Activated naive CD4-positive, alpha-beta T cell treated with anti-CD3 and anti-CD28 coated beads, Interleukin-2, amount 50 U/mL, for 24 hours (primary cell): ENCODE data around the gene HSPBAP1.

Experiments
- H3K27ac Mint-ChIP-seq: one replicate; pipeline ENCODE4 v1.8.0; 2021; ENCODE audit warnings: mild to moderate bottlenecking, mixed read lengths
- H3K27me3 Mint-ChIP-seq: one replicate; pipeline ENCODE4 v1.8.0; 2021; ENCODE audit warnings: mixed read lengths
- H3K36me3 Mint-ChIP-seq: one replicate; pipeline ENCODE4 v1.8.0; 2021; ENCODE audit warnings: mixed read lengths
- H3K4me1 Mint-ChIP-seq: one replicate; pipeline ENCODE4 v1.8.0; 2021; ENCODE audit warnings: mixed read lengths
- H3K4me3 Mint-ChIP-seq: one replicate; pipeline ENCODE4 v1.8.0; 2021; ENCODE audit warnings: mild to moderate bottlenecking, mixed read lengths
- H3K9me3 Mint-ChIP-seq: one replicate; pipeline ENCODE4 v1.8.0; 2021; ENCODE audit warnings: mixed read lengths

Gene HSPBAP1

DNA sequence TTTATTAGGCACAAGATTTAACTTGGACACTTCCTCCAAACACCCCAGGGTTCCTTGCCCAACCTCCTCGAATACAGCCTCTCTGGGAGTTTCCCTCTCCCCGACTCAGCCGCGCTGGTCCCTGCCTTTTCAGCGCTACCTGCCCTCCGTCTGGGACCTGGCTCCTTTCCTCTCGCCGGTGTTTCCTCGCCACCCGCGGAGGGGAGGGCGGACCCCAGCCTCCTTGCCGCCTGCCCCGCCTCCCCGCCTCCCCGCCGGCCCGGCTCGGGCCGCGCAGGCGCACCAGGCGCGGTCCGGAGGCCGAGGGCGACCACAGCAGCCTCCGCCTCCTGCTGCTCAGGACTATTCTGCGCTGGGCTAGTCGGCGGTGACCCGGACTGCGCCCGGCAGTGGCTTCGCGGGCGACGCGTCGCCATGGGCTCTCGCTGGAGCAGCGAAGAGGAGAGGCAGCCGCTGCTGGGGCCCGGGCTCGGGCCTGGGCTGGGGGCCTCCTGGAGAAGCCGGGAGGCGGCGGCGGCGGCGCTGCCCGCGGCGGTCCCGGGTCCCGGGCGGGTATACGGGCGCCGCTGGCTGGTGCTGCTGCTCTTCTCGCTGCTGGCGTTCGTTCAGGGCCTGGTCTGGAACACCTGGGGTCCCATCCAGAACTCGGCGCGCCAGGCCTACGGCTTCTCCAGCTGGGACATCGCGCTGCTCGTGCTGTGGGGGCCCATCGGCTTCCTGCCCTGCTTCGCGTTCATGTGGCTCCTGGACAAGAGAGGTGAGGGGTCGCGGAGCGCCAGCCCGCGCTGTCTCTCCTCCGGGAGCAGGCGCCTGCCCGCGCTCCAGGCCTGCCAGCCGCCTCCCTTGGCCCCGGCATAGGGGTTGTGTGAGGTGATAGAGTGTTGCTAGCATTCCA is 1.4 kb upstream of the HSPBAP1 start, which contains the start of gene SLC49A4:
Gene SLC49A4, plus strand, starts transcription at position 291 of the 895 bp plus-strand sequence. Its CDS starts 124 bp downstream, at position 415.
- peak within 1 kb of the TSS; percentile 84 for H3K4me3 Mint-ChIP-seq
- peaks cover 3% of the 10 kb centered on the region for H3K36me3 Mint-ChIP-seq
- no peaks in the 10 kb centered on the region for H3K9me3 Mint-ChIP-seq
- peak within 1 kb of the TSS; percentile 88 for H3K27ac Mint-ChIP-seq
- H3K27me3 Mint-ChIP-seq: no peaks in the 10 kb centered on the region
- H3K4me1 Mint-ChIP-seq: peaks cover 26% of the 10 kb centered on the region

DNA sequence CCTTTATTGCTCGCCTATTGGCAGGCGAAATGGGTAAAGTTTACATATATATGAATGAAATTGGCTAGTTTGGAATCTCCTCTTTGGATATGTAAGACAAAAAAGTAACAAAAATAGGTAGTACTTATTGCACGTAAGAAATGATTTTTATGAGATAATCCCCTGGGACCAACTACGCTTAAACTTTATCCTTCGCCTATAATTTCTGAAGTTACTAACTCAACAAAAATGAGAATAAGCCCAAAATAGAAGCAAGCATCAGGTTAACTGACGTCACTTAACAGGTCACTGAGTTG is 800 bp upstream of the HSPBAP1 start:
- H3K9me3 Mint-ChIP-seq: no peaks in the 10 kb centered on the region
- H3K36me3 Mint-ChIP-seq: peaks cover 3% of the 10 kb centered on the region
- H3K4me1 Mint-ChIP-seq: peaks cover 26% of the 10 kb centered on the region
- no peak overlapping the region for H3K4me3 Mint-ChIP-seq
- no peaks in the 10 kb centered on the region for H3K27me3 Mint-ChIP-seq
- H3K27ac Mint-ChIP-seq: peak overlapping the region; percentile 88

DNA sequence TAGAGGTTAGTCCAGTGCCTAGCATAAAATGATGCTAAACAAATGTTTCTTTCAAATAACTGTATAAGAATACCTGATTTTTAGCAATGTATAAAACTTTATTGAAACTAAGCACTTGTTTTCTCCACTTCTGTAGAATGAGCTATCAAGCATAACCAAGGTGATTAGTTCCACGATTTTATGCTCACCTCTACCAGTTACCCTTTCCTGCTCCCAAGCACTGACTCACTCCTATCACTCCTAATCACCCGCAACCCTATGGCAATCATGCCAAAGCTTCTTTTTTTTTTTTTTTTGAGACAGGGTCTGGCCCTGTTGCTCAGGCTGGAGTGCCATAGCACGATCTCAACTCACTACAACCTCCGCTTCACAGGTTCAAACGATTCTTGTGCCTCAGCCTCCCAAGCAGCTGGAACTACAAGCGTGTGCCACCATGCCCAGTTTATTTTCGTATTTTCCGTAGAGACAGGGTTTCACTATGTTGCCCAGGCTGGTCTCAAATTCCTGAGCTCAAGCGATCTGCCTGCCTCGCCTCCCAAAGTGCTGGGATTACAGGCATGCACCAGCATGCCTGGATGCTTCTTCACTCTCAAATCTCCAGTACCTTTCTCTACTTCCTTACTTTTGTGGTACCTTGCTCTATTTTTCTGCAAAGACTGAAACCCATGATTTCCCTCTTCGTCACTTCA is 3.9 kb downstream of the HSPBAP1 start:
- Mint-ChIP-seq H3K27ac (no peak overlapping the region), H3K36me3 (no peaks in the 10 kb centered on the region), H3K4me3 (no peak overlapping the region), H3K9me3 (no peaks in the 10 kb centered on the region), H3K27me3 (no peaks in the 10 kb centered on the region), H3K4me1 (peaks cover 42% of the 10 kb centered on the region)

DNA sequence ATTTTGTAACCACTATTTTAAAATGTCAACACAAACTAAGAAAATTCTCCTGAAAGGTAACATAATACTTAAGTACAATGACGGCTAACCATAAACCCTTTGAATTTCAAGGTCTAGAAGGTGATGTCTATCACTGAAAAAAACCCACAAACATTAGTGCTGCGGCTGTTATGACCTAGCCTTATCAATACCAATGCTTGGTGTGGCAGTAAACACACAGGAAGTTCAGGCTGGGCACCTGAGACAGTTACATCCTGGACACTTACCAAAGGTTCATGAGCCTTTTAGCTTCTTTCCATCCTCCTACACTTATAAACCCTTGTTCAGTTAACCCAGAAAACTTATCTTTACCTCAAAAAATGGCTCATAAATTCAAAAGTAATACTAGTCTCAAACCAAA is 5.8 kb downstream of the HSPBAP1 start:
- Mint-ChIP-seq H3K9me3 (no peaks in the 10 kb centered on the region), H3K36me3 (peaks cover 3% of the 10 kb centered on the region), H3K4me3 (no peak overlapping the region), H3K4me1 (peaks cover 42% of the 10 kb centered on the region), H3K27ac (no peak overlapping the region), H3K27me3 (no peaks in the 10 kb centered on the region)

DNA sequence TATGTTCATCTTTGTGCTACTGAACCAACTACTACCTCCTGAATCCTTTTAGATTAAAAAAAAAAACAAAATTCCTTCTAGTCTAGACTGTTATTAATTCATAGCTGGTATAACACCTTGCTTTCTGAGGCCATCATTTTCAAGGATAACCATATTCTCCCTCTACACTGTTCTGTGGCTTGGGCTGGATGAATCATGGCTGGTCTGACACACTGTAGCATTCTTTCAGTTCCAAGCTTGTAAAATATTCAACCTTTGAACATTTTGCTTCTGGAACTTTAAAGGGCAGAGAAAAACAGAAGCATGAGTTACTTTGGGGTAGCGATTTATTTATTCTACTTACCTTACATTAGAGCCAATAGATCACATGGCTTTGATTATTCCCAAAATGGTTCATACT is 7.6 kb downstream of the HSPBAP1 start:
- Mint-ChIP-seq H3K36me3 (peaks cover 5% of the 10 kb centered on the region), H3K4me3 (no peak overlapping the region), H3K4me1 (peaks cover 42% of the 10 kb centered on the region), H3K27me3 (no peaks in the 10 kb centered on the region), H3K27ac (no peak overlapping the region), H3K9me3 (no peaks in the 10 kb centered on the region)

DNA sequence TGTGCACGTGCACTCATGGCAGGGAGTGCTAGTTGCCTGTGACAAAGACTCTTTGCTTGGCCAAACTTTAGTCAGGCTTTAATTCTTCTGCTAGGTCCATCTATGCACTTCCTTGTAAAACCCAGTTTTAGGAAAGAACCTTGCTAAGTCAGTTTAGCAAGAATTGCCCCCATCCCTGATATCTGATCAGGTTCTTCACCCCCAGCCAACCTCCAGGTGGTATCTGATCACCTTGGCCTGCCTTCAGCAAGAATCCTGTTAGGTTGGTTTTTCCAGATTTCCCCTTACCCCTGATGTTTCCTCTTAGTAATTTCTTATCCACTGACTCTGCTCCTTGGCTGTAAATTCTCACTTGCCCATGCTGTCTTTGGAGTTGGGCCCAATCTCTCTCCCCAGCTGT is 8.4 kb downstream of the HSPBAP1 start:
- Mint-ChIP-seq H3K27me3 (no peaks in the 10 kb centered on the region), H3K4me1 (peaks cover 42% of the 10 kb centered on the region), H3K27ac (peak overlapping the region; percentile 38), H3K9me3 (no peaks in the 10 kb centered on the region), H3K36me3 (peaks cover 5% of the 10 kb centered on the region), H3K4me3 (no peak overlapping the region)

DNA sequence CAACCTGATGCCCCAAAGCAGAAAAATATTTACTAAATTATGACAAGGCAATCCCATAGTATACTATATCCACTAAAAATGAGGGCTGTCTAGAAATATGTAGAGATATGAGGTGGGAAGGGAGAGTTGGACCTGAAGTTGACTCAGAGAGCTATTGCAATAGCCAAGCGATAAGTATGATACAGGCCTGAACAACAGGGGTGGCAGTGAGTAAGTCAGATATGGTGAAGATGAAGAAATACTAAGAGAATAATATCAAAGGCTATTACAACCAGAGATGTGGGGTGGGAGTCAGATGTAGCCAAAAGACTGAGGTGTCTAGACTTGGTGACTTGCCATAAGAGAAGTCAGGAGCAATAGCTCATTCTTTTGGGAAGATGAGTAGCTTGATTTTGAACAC is 9.2 kb downstream of the HSPBAP1 start:
- no peak overlapping the region for H3K27ac Mint-ChIP-seq
- peaks cover 42% of the 10 kb centered on the region for H3K4me1 Mint-ChIP-seq
- peaks cover 5% of the 10 kb centered on the region for H3K36me3 Mint-ChIP-seq
- H3K27me3 Mint-ChIP-seq: no peaks in the 10 kb centered on the region
- no peak overlapping the region for H3K4me3 Mint-ChIP-seq
- no peaks in the 10 kb centered on the region for H3K9me3 Mint-ChIP-seq

DNA sequence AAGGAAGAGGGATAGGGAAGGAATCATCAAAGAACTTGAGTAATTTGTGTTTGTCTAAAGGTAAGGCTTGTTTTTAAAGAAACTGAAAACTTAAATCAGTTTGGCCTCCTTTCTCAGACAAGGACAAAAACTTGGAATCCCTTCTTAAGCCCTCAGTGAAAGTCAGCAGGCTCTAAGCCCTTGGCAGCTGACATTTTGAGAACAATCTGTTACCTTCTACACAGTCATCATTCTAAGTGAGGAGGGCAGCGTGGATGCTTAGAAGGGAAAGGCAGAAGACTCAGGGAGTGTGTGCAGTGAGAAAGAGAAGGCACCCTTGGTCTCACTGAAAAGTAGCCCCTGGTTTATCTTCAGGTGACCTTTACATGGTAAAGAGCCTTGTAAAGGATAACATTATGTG is 10.8 kb downstream of the HSPBAP1 start:
- Mint-ChIP-seq H3K9me3 (no peaks in the 10 kb centered on the region), H3K27ac (no peak overlapping the region), H3K36me3 (peaks cover 5% of the 10 kb centered on the region), H3K27me3 (no peaks in the 10 kb centered on the region), H3K4me1 (peaks cover 28% of the 10 kb centered on the region), H3K4me3 (no peak overlapping the region)

DNA sequence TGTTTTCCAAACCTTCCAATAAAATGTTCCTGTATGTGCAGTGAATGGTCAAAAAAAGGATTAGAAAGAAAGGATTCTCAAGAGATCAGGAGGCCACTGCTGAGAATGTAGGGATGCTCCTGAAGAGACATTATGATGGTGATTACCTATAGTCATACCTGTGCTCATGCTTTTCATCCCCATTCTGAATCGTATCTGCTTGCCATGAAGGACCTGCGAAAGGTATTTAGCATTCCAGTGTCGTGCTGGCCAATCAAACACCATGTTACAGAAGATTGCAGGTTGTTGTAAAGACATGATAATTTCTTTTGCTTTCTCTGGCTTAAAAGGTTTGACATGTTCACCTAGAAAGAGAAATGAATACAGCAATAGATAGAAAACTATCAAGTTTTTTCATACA is 16.1 kb downstream of the HSPBAP1 start:
- Mint-ChIP-seq H3K4me1 (no peaks in the 10 kb centered on the region), H3K9me3 (no peaks in the 10 kb centered on the region), H3K27me3 (no peaks in the 10 kb centered on the region), H3K27ac (no peak overlapping the region), H3K4me3 (no peak overlapping the region), H3K36me3 (peaks cover 9% of the 10 kb centered on the region)

DNA sequence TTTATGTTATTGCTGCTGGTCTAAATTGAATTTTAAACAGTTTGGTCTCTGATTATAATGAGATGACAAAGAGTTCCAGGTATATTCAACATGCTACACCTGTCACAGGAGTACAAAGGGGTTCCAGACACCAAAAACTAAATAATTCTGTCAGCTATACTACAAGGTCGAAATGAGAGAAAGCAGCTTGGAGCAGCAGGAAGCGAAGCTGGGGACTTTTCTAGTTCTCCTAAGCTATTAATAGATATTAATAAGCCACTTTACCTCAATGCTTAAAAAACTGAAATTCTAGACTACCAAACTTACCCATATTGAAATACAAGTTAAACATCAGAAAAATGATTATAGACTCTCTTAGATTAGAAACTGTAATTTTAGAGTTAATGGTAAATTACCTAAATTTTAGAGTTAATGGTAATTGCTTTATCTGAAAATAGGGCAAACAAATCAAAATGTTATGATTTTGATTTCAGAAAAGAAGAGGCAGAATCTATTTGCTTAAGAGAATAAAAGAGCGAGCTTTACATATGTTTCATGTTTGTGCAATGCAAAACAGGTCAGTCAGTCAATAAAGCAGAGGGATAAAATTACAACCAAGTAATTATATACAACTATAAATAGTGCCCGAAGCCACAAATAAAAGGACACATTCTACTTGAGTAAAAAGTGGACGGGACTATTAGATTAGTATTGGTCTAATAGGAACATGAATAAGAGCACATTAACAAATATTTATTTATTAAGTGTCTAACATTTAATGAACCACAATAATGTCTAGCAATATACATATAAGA is 16.8 kb downstream of the HSPBAP1 start:
- H3K36me3 Mint-ChIP-seq: peaks cover 9% of the 10 kb centered on the region
- H3K27me3 Mint-ChIP-seq: no peaks in the 10 kb centered on the region
- H3K9me3 Mint-ChIP-seq: no peaks in the 10 kb centered on the region
- H3K4me1 Mint-ChIP-seq: no peaks in the 10 kb centered on the region
- H3K4me3 Mint-ChIP-seq: no peak overlapping the region
- H3K27ac Mint-ChIP-seq: no peak overlapping the region

DNA sequence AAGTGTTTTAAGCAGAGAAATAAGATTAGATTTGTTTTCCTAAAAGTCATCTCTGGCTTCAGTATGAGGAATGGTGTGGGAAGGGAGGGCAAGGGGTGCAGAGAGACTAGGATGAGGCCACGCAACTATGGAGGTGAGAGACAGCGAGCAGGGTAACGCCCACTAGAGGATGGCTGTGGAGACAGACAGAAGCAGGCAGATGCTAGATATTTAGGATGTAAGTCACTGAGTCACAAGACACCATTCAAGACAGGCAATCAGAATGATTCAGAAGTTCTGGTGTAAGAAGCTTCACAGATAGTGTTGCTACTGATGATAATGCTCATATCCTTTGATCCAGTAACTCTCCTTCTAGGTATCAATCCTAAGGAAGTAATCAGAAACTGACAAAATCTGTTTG is 19.1 kb downstream of the HSPBAP1 start:
- Mint-ChIP-seq H3K4me3 (no peak overlapping the region), H3K27ac (no peak overlapping the region), H3K9me3 (no peaks in the 10 kb centered on the region), H3K4me1 (no peaks in the 10 kb centered on the region), H3K27me3 (no peaks in the 10 kb centered on the region), H3K36me3 (peaks cover 11% of the 10 kb centered on the region)

DNA sequence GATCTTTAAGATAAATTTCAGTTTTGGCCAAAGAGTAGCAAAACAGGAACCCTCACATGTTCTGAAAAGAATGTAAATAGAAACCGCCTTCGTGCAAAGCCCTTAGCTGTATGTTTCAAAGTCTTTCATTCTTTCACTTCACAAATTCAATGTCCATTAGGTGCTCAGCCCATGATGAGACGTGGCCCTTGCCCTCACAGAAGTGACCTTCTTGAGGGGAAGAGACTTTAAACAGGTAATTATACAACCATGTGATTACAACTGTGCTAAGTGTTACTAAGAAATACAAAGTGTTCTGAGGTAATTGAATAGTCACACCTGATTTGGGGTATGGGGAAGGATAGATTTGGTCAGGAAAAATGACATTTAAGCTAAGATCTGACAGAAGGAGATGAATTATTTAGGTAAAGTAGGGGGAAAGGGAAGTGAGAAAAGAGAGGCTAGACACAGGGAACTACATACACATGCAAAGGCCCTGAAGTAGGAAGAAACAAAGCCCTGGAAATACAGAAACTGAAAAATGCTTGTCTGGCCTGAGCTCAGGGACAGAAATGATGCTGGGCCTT is 19.6 kb downstream of the HSPBAP1 start:
- Mint-ChIP-seq H3K4me1 (no peaks in the 10 kb centered on the region), H3K36me3 (peaks cover 11% of the 10 kb centered on the region), H3K27ac (no peak overlapping the region), H3K9me3 (no peaks in the 10 kb centered on the region), H3K27me3 (no peaks in the 10 kb centered on the region), H3K4me3 (no peak overlapping the region)

DNA sequence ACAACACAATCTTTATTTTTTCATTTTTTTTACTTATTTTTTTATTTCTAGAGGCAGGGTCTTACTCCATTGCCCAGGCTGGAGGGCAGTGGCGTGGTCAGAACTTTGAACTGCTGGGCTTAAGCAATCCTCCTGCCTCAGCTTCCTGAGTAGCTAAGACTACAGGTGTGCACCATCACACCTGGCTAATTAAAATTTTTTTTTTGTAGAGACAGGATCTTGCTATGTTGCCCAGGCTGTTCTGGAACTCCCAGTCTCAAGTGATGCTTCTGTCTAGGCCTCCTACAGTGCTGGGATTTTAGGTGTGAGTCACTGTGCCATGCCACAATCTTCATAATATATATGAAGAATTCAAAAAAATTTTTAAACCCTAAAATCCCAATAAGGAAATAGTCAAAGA is 20.8 kb downstream of the HSPBAP1 start:
- H3K9me3 Mint-ChIP-seq: no peaks in the 10 kb centered on the region
- H3K4me1 Mint-ChIP-seq: no peaks in the 10 kb centered on the region
- H3K36me3 Mint-ChIP-seq: peaks cover 14% of the 10 kb centered on the region
- H3K27me3 Mint-ChIP-seq: no peaks in the 10 kb centered on the region
- no peak overlapping the region for H3K27ac Mint-ChIP-seq
- no peak overlapping the region for H3K4me3 Mint-ChIP-seq

DNA sequence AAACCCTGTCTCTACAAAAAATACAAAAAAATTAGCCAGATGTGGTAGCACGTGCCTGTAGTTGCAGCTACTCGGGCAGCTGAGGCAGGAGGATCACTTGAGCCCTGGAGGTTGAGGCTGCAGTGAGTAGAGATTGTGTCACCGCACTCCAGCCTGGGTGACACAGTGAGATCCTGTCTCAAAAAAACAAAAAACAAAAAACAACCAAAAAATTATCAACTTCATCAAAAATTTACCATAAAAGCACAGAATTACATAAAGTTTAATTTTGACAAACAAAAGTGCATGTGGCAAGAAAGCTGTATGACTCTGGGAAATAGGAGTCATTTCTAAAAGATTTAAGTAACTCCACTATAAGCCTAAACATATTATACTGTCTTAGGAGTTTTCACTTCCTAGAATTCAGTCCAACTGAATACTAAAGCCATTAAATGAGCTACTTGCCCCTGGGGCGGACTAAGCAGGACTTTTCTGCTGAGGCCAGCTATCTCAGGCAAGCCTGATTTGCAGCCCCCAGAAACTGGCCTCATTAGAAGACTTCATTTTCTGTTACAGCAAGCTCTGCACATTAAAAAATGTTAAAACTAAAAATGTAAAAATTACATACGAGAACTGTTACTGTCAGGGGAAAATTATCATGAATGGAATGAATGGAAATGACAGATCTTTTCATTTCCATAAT is 23.0 kb downstream of the HSPBAP1 start:
- Mint-ChIP-seq H3K36me3 (peaks cover 12% of the 10 kb centered on the region), H3K4me1 (no peaks in the 10 kb centered on the region), H3K4me3 (no peak overlapping the region), H3K27me3 (no peaks in the 10 kb centered on the region), H3K9me3 (no peaks in the 10 kb centered on the region), H3K27ac (no peak overlapping the region)
